HUES48 (cell line): ENCODE measurements around the gene SNRPD1.
"Not testable (repeated sequence)": the region's sequence is repeated elsewhere in the genome, so short reads cannot be mapped to it uniquely, and the experiment has no call there.

Experiments used
- H3K27ac ChIP-seq: one replicate; pipeline ENCODE4 v1.7.0; 2013; ENCODE audit warnings: low read depth, low read length, inconsistent platforms
- H3K27me3 ChIP-seq: 2 replicates; pipeline ENCODE4 v1.6.1; 2013; ENCODE audit warnings: mild to moderate bottlenecking, low read length; ENCODE audit not compliant: control insufficient read depth, insufficient read depth
- H3K36me3 ChIP-seq: 2 replicates; pipeline ENCODE4 v1.6.1; 2013; ENCODE audit warnings: low read length; ENCODE audit not compliant: control insufficient read depth, insufficient read depth
- H3K4me1 ChIP-seq: 2 replicates; pipeline ENCODE4 v1.6.1; 2013; ENCODE audit warnings: mild to moderate bottlenecking, low read length; ENCODE audit not compliant: control insufficient read depth, insufficient read depth
- H3K4me3 ChIP-seq: 2 replicates; pipeline ENCODE4 v1.5.1; 2013; ENCODE audit warnings: mild to moderate bottlenecking, low read depth, low read length
- H3K9ac ChIP-seq: 2 replicates; pipeline ENCODE4 v1.6.1; 2013; ENCODE audit warnings: mild to moderate bottlenecking, low read depth, low read length, moderate library complexity
- H3K9me3 ChIP-seq: 2 replicates; pipeline ENCODE4 v1.6.1; 2013; ENCODE audit warnings: low read length; ENCODE audit not compliant: control insufficient read depth, insufficient read depth

Gene SNRPD1

DNA sequence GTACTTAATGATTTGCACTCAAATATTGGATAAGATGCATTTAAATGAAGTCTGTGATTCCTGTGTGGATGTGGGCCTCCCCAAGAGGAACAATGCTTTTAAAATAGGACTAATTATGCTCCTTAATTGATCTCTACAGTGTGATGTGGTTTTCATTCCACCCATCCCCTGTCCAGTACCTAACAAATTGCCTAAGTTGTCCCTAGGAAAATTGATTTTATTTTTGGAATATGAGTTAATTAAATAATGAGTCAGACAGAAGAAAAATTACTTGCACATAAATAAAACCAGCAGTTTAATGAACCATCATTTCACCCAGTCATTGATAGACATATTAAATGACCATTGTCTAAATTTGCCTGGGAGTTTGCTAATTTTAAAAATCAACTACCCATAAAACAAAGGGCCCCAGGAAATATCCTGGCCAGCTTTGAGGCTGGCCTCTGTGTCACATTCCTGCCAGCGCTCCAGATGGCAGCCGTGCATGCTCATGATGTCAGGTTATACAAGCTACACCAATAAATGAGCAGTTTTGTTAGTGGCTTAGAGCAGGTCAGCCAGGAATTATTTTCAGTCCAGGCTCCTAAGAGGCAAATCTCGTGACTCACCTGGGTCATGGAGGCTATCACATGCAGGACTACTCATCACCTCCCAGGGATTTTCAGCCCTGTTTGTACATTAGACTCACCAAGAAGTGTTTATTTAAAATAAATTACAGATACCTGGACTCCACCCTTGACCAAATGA is 60.6 kb downstream of the SNRPD1 start:
- H3K9ac ChIP-seq, result no peak overlapping the region
- no peak overlapping the region for H3K27ac ChIP-seq
- no peaks in the 10 kb centered on the region for H3K4me1 ChIP-seq
- no peak overlapping the region for H3K4me3 ChIP-seq
- H3K36me3 ChIP-seq, result no peaks in the 10 kb centered on the region
- H3K27me3 ChIP-seq, result no peaks in the 10 kb centered on the region
- H3K9me3 ChIP-seq, result no peaks in the 10 kb centered on the region

DNA sequence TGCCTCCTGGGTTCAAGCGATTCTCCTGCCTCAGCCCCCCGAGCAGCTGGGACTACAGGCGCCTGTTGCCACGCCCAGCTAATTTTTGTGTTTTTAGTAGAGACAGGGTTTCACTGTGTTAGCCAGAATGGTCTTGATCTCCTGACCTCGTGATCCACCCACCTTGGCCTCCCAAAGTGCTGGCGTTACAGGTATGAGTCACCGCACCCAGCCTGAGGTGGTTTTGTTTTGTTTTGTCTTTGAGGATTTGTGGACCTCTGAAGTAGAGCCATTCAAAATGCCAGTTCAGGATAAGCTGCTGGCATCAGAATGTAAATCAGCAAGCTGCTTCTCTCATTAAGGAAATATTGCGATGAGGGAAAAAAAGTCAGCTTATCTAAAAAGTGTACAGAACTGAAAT is 63.2 kb downstream of the SNRPD1 start:
- H3K27ac ChIP-seq, H3K9me3 ChIP-seq, H3K9ac ChIP-seq, H3K4me3 ChIP-seq, H3K36me3 ChIP-seq, H3K4me1 ChIP-seq, H3K27me3 ChIP-seq: not testable (repeated sequence)

DNA sequence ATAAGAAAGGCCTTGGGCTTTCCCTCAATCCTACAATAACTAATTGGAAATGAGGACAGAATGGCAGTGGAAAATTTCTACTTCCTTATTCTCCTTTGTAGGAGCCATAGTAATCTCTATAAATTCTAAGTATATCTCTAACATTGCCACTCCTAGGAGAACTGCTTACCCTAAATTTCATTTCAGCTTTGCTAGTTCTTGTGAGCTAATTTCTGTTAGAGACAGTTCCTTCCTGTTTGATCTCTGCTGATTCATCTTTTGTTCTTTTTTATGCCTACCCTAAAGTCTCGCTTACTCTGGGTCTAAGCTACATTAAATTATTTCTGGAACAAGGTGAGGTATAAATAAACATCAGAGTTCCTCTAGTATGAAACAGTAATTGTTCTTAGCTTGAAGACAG is 66.7 kb downstream of the SNRPD1 start:
- Histone ChIP-seq H3K4me1 (peaks cover 13% of the 10 kb centered on the region), H3K27me3 (no peaks in the 10 kb centered on the region), H3K4me3 (no peak overlapping the region), H3K27ac (no peak overlapping the region), H3K9ac (no peak overlapping the region), H3K9me3 (no peaks in the 10 kb centered on the region), H3K36me3 (no peaks in the 10 kb centered on the region)

DNA sequence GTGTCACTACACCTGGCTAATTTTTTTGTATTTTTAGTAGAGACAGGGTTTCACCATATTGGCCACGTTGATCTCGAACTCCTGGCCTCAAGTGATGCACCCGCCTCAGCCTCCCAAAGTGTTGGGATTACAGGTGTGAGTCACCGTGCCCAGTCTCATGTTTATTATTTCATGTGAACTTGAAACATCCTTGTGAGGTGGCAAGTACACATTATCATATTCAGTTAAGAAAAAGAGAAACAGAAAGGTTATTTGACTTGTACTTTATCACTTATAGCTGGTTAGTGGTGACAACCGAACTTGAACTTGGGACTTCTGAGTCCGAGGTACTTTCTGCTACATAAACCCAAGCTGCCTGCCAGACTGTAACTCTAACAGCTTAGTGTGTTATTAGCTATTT is 68.0 kb downstream of the SNRPD1 start:
- Histone ChIP-seq H3K27me3 (no peaks in the 10 kb centered on the region), H3K9ac (no peak overlapping the region), H3K4me3 (no peak overlapping the region), H3K4me1 (peaks cover 16% of the 10 kb centered on the region), H3K9me3 (no peaks in the 10 kb centered on the region), H3K36me3 (no peaks in the 10 kb centered on the region), H3K27ac (no peak overlapping the region)

DNA sequence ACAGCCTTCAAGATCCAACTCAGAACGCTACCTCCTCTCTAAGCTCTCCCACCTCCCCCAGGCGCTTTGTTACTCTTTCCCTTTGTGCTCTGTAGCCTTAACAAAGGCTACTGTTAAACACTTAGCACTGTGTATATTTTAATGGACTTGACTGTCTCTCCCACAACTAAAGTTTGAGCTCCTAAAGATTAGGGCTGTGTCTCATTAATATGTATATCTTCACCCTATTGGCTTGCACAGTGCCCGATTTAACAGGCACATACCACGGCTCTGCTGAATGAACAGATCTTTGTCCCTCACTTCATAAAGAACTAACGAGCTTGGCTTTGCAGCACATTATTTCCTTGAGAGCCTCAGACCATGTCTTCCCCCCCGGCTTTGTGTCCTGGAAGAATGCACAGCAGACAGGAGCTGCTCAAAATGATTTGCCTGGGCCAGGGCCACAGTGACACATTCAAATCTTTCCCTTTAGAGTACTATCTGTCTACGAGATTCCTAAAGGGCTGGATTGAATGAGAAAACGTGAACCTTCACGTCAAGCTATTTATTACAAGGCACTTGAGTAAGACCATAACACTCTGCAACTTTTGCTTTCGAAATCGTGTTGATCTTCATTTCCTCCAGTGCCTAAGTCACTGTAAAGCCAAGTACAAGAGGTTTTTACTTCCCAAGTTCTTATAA is 70.4 kb downstream of the SNRPD1 start:
- peaks cover 16% of the 10 kb centered on the region for H3K4me1 ChIP-seq
- no peaks in the 10 kb centered on the region for H3K9me3 ChIP-seq
- H3K27me3 ChIP-seq, result no peaks in the 10 kb centered on the region
- 0 out of 2 replicates have a peak overlapping the region, but pooled peaks have one; percentile 12 for H3K4me3 ChIP-seq
- no peak overlapping the region for H3K9ac ChIP-seq
- H3K27ac ChIP-seq, result peak overlapping the region; percentile 7
- H3K36me3 ChIP-seq, result no peaks in the 10 kb centered on the region
